Activated T-cell treated with anti-CD3 and anti-CD28 coated beads, Interleukin-2, amount 50 U/mL, for 24 hours (primary cell): ENCODE data around the gene HOTAIR.
A peak's percentile ranks its signal among the peaks of the same experiment; 100 is the strongest.

Experiments used
- DNase-seq: peaks from one replicate; pipeline ENCODE4 v3.0.0-alpha.2; 2020
- H3K27ac Mint-ChIP-seq: 2 replicates; pipeline ENCODE4 v1.8.0; 2020; ENCODE audit warnings: mild to moderate bottlenecking, mixed read lengths
- H3K27me3 Mint-ChIP-seq: 2 replicates; pipeline ENCODE4 v1.8.0; 2020; ENCODE audit warnings: mixed read lengths
- H3K36me3 Mint-ChIP-seq: 2 replicates; pipeline ENCODE4 v1.8.0; 2020; ENCODE audit warnings: low read depth, mixed read lengths
- H3K4me1 Mint-ChIP-seq: 2 replicates; pipeline ENCODE4 v1.8.0; 2020; ENCODE audit warnings: low read depth, mixed read lengths
- H3K4me3 Mint-ChIP-seq: 2 replicates; pipeline ENCODE4 v1.8.0; 2020; ENCODE audit warnings: mild to moderate bottlenecking, moderate library complexity, mixed read lengths
- H3K9me3 Mint-ChIP-seq: 2 replicates; pipeline ENCODE4 v1.8.0; 2020; ENCODE audit warnings: mixed read lengths

Gene HOTAIR

DNA sequence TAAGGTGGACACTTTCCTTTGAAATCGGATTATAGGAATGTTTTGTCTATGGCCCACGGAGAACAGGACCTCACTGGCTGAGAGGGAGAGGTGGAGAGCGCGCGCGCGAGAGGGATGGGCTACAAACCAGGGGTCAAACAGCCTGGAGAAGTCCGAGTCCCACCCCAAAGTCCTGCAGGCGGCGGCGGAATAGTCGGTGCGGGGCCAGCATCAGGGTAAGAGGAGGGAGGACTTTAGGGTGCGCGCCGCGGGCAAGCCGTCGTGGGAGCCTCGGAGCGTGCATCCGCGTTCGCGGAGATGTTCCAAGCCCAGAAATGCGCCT lies 30.7 kb upstream of the HOTAIR start:
- Mint-ChIP-seq H3K36me3 (no peaks in the 10 kb centered on the region), H3K4me1 (peaks cover 31% of the 10 kb centered on the region), H3K4me3 (no peak overlapping the region), H3K27ac (no peak overlapping the region), H3K9me3 (no peaks in the 10 kb centered on the region), H3K27me3 (peaks cover 98% of the 10 kb centered on the region)
- DNase-seq = no peak

GRCh38 chr12:54004841-54005530 lies 30.2 kb upstream of the HOTAIR start:
- H3K4me3 Mint-ChIP-seq = no peak overlapping the region
- H3K4me1 Mint-ChIP-seq = peaks cover 34% of the 10 kb centered on the region
- H3K27ac Mint-ChIP-seq = no peak overlapping the region
- H3K36me3 Mint-ChIP-seq = no peaks in the 10 kb centered on the region
- H3K27me3 Mint-ChIP-seq = peaks cover 98% of the 10 kb centered on the region
- H3K9me3 Mint-ChIP-seq = no peaks in the 10 kb centered on the region
- no peak for DNase-seq

DNA sequence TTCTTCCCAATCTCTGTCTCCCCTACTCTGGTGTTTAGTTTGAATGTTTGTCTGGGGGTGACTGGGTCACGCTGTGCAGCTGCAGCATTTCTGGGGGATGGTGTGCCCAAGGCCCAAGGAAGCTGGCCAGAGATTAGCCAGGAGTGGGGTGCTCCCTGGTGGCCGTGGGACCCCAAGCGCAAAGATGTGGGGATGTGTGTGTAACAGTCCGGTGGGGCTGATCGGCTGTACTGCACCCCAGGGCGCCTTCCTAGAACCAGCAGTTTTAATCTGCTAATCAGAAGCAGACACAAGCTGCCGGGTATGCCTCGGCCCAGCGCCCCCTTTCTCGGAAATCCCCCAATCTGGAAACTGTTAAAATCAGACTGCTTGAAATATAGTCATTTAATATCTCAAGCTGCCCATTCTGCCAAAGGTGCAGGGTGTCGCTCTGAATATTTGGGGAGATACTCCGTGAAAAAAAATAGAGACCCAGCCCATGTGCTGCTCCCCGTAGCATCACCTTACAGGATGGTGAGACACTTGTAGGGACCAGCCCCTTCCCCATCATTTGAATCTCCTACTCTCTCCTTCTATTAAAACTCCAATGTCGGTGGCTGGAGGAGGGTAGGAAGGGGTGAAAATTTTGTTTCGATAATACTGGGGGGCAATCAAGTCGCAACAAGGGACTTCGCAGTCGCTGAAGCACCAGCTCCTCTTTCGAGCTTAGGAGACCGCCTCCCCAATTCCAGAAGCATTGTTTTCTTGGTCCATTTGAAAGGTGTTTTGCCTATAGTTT lies 29.5 kb upstream of the HOTAIR start:
- no peaks in the 10 kb centered on the region for H3K9me3 Mint-ChIP-seq
- no peaks in the 10 kb centered on the region for H3K36me3 Mint-ChIP-seq
- H3K27ac Mint-ChIP-seq = no peak overlapping the region
- H3K4me3 Mint-ChIP-seq = no peak overlapping the region
- peaks cover 28% of the 10 kb centered on the region for H3K4me1 Mint-ChIP-seq
- no peak for DNase-seq
- peaks cover 98% of the 10 kb centered on the region for H3K27me3 Mint-ChIP-seq

- DNase-seq = no peak
- H3K27ac Mint-ChIP-seq = no peak overlapping the region
These were observed 28.9 kb upstream of the HOTAIR start for GRCh38 chr12:54003625-54004024.

DNA sequence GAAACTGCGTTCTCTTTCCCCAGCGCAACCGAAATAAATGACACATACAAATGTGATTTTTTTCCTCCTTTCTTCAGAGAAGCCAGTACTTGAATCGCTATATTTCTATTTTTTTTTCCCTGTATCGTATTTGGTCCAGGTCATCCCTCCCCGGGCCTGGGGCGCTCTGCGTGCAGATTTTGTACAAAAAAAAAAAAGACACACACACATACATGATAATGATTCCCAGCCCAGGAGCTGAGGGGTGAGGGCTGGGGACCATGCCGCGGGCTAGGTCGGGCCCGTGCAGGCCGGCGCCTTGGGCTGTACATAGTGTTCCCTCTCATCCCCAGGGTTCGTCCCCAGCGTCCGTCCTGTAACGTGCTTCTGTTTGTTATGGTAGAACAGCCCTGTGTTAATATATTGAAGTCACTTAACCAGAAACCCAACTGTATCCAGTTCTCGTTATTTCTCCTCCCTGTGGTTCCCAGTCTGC lies 28.2 kb upstream of the HOTAIR start:
- Mint-ChIP-seq H3K36me3 (no peaks in the 10 kb centered on the region), H3K27me3 (peaks cover 100% of the 10 kb centered on the region), H3K4me1 (peaks cover 26% of the 10 kb centered on the region), H3K9me3 (no peaks in the 10 kb centered on the region), H3K27ac (no peak overlapping the region), H3K4me3 (no peak overlapping the region)
- no peak for DNase-seq

More at GRCh38 chr12:54003625-54004024, 28.9 kb upstream of the HOTAIR start:
- Mint-ChIP-seq H3K4me1 (peaks cover 26% of the 10 kb centered on the region), H3K4me3 (no peak overlapping the region), H3K9me3 (no peaks in the 10 kb centered on the region), H3K27me3 (peaks cover 100% of the 10 kb centered on the region), H3K36me3 (no peaks in the 10 kb centered on the region)

- H3K9me3 Mint-ChIP-seq = no peaks in the 10 kb centered on the region
- no peak for DNase-seq
- no peak overlapping the region for H3K27ac Mint-ChIP-seq
- peaks cover 100% of the 10 kb centered on the region for H3K27me3 Mint-ChIP-seq
- peaks cover 31% of the 10 kb centered on the region for H3K4me1 Mint-ChIP-seq
- H3K36me3 Mint-ChIP-seq = no peaks in the 10 kb centered on the region
- H3K4me3 Mint-ChIP-seq = no peak overlapping the region
These were observed 27.6 kb upstream of the HOTAIR start for GRCh38 chr12:54002278-54002914.

GRCh38 chr12:54001283-54002187 lies 26.8 kb upstream of the HOTAIR start:
- H3K9me3 Mint-ChIP-seq = no peaks in the 10 kb centered on the region
- no peak for DNase-seq
- no peak overlapping the region for H3K27ac Mint-ChIP-seq
- peaks cover 33% of the 10 kb centered on the region for H3K4me1 Mint-ChIP-seq
- no peaks in the 10 kb centered on the region for H3K36me3 Mint-ChIP-seq
- peaks cover 100% of the 10 kb centered on the region for H3K27me3 Mint-ChIP-seq
- no peak overlapping the region for H3K4me3 Mint-ChIP-seq

DNA sequence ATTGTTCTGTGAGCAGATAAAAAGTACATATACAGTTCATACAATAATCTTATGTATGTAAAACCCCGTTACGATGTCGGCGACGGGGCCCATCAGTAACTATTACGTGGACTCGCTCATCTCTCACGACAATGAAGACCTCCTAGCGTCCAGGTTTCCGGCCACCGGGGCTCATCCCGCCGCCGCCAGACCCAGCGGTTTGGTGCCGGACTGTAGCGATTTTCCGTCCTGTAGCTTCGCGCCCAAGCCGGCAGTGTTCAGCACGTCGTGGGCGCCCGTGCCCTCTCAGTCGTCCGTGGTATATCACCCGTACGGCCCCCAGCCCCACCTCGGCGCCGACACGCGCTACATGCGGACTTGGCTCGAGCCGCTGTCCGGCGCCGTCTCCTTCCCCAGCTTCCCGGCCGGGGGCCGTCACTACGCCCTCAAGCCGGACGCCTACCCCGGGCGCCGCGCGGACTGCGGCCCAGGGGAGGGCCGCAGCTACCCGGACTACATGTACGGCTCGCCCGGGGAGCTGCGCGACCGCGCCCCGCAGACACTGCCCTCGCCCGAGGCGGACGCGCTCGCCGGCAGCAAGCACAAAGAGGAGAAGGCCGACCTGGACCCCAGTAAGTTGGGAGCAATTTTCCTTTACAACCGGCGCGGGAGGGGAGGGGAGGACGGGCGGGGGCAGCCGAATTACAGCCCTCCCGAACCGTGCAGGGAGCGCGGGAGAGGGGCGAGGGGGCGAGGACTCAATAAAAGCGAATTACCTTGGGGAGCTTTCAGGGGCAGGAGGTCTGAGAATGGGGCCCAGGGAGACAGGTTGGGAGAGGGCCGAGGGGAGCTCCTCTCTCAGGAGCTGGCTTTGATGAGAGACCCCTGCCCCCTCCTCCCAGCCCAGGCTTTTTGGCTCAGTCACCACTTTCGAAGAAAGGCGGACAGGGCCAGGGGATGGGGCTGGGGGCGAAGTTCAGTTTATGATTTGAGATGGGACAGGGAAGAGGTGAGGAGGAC lies 25.7 kb upstream of the HOTAIR start, which contains the start of gene HOXC9:
Gene HOXC9, plus strand, starts transcription at position 46 of the 999 bp plus-strand sequence. Its CDS starts 28 bp downstream, at position 74.
- Mint-ChIP-seq H3K27me3 (peaks cover 100% of the 10 kb centered on the region), H3K27ac (no peak within 1 kb of the TSS), H3K9me3 (no peaks in the 10 kb centered on the region), H3K36me3 (no peaks in the 10 kb centered on the region), H3K4me1 (peaks cover 34% of the 10 kb centered on the region), H3K4me3 (peak within 1 kb of the TSS; percentile 53)
- DNase-seq = no peak

- Mint-ChIP-seq H3K36me3 (no peaks in the 10 kb centered on the region), H3K27me3 (peaks cover 100% of the 10 kb centered on the region), H3K4me3 (peak overlapping the region; percentile 53), H3K4me1 (peaks cover 39% of the 10 kb centered on the region), H3K9me3 (no peaks in the 10 kb centered on the region), H3K27ac (no peak overlapping the region)
- DNase-seq = no peak
These were observed 24.9 kb upstream of the HOTAIR start for GRCh38 chr12:53999559-54000115.

GRCh38 chr12:53998900-53999236 lies 24.1 kb upstream of the HOTAIR start:
- DNase-seq = no peak
- Mint-ChIP-seq H3K9me3 (no peaks in the 10 kb centered on the region), H3K27me3 (peaks cover 100% of the 10 kb centered on the region), H3K27ac (no peak overlapping the region), H3K4me3 (no peak overlapping the region), H3K4me1 (peaks cover 43% of the 10 kb centered on the region), H3K36me3 (no peaks in the 10 kb centered on the region)

DNA sequence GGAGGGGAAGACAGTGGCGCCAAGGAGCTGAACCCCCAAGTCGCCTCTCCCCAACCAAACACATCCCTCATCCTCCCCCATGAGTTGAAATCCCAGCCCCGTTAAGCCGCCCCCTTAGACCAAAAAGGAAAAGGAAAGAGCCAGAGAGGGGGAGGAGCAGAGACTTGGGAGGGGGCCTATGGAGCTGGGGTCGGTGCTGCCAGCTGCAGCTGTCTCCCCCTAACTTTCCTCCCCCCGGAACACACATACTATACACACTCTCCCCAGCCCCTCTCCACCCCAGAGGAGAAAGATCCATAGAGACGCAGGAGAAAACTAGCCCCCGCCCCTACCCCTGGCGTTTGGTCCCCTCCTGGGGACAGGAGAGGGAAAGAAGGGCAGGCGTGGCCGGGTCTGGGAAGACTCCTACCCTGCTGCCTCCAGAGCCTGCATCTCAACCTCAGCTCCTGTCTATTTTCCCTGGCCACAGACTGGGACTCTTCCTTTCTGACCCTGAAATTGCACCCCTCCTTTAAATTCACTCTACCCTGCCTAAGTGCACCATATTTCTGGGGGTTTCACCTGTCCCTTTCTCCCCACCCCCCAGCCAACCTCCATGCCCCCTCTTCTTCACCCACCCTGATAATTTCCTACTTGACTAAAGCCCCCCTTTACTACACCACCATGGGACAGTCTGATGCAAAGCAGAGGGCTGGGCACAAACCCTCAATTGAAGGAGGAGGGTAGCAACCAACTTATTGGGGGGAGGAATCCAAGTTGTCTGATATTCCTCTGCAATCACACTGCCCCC lies 23.6 kb upstream of the HOTAIR start:
- no peaks in the 10 kb centered on the region for H3K36me3 Mint-ChIP-seq
- no peaks in the 10 kb centered on the region for H3K9me3 Mint-ChIP-seq
- H3K4me3 Mint-ChIP-seq = no peak overlapping the region
- peaks cover 44% of the 10 kb centered on the region for H3K4me1 Mint-ChIP-seq
- DNase-seq = no peak
- H3K27ac Mint-ChIP-seq = no peak overlapping the region
- peaks cover 100% of the 10 kb centered on the region for H3K27me3 Mint-ChIP-seq

DNA sequence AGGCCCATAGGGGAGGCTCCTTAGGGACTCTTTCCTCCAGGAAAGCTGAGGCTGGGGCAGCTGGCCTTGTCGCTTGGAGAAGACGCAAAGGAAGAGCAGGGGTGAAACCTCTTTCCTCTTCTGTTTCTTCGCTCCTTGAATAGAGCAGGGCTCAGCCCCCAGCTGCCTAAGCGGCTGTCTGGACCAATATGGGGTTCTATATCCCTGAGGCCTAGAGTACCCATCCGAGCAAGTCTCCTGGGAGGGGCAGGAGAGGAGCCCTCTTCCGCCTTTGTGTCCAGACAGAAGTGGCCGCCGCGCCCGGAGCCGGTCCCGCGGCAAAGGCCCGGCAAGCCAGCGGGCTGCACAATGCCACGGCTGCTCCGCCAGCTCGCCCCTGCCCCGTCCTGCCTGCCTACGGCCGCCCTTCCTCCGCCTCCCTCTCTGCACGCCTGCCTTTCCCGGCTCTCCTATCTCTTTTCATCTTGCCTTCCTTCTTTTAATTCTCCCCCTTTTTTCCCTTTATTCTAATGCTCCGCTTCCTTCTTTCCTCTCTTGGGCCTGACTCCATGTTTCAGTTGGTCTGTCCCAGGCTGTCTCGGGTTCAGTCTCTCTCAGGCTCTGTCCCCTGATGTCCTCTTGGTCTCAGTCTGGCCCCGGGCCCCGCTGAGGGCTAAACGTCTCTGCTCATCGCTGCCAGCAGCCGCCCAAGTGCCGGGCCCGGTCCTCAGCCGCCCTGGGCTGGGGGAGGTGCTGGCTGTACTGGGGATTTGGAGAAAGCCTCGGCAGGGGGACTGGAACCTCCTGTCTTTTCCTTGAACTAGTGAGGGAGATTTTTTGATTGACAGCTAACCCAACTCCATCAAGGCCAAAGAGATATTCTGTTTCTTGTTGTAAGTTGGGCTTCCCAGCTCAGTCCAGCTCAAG lies 22.7 kb upstream of the HOTAIR start:
- Mint-ChIP-seq H3K27ac (no peak overlapping the region), H3K4me1 (peaks cover 40% of the 10 kb centered on the region), H3K9me3 (no peaks in the 10 kb centered on the region), H3K36me3 (no peaks in the 10 kb centered on the region), H3K27me3 (peaks cover 100% of the 10 kb centered on the region), H3K4me3 (no peak overlapping the region)
- DNase-seq = no peak
